ENCODE measurements around the gene MIPEP.

DNA sequence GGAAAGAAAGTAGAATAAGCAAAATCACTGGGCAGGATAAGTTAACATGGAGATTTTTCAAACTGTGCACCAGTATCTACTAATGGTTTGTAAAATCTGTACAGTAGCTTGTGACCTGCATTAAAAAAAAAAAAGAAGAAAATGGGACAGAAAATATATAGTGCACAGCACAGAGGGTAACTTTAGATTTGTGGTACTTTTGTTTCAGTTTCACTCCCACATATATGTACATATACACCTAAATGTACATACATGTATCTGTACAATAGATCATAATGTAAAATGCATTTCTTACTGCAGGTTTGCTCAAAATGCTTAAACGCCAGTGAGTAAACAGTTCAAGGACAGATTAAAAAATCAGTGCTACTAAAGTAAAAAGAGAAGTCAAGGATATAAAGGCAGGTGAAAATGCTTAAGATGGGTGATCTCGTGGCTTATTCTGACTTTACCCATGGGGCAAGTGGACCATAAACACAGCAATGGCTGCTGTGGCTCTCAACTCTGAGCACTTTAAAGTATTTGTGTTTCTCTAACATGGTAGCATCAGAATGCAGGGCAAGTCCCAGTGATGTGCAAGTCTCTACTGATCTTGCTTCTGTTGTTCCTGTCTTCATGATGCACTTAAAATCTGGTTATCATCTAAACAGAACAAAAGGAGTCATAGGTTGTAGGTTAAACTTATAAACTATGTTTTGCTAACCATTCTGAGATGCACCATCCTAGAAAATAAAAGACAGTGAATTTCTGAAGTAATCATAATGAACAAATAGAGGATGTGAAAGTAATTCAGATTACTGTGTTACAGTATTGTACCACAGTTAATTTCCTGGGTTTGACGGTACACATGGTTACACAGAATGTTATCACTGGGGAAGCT lies 112.3 kb downstream of the MIPEP start:
- TF ChIP-seq, protein P1, sequence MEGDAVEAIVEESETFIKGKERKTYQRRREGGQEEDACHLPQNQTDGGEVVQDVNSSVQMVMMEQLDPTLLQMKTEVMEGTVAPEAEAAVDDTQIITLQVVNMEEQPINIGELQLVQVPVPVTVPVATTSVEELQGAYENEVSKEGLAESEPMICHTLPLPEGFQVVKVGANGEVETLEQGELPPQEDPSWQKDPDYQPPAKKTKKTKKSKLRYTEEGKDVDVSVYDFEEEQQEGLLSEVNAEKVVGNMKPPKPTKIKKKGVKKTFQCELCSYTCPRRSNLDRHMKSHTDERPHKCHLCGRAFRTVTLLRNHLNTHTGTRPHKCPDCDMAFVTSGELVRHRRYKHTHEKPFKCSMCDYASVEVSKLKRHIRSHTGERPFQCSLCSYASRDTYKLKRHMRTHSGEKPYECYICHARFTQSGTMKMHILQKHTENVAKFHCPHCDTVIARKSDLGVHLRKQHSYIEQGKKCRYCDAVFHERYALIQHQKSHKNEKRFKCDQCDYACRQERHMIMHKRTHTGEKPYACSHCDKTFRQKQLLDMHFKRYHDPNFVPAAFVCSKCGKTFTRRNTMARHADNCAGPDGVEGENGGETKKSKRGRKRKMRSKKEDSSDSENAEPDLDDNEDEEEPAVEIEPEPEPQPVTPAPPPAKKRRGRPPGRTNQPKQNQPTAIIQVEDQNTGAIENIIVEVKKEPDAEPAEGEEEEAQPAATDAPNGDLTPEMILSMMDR (conservative IDR thresholded peaks at IDR 0.05) = no peak
- TF ChIP-seq EZH2 (IDR thresholded peaks at IDR 0.05; ENCODE audit: low read depth) = no peak

Data from PC-9 (cell line).